ENCODE data around the gene MRTFA.
"Not testable (repeated sequence)": the region's sequence is repeated elsewhere in the genome, so short reads cannot be mapped to it uniquely, and the experiment has no call there.

Gene MRTFA

DNA sequence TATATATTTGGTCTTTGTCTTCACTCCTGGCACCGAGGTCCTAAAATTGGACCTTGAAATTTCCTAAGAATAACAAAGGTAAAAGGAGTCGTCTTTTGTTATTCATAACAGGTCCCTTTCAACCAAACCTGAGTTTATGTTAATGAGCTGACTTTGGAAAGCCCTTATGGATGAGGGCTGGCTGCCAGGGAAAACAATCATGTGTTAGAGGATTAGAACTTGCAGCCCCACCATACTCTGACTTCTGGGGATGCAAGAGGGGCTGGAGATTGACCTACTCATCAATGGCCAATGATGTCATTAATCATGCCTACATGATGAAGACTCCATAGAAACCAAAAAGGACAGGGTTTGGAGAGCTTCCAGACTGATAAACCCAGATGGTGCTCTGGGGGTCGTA lies 118.9 kb downstream of the MRTFA start:
- no peaks in the 10 kb centered on the region for H3K9me3 Mint-ChIP-seq

DNA sequence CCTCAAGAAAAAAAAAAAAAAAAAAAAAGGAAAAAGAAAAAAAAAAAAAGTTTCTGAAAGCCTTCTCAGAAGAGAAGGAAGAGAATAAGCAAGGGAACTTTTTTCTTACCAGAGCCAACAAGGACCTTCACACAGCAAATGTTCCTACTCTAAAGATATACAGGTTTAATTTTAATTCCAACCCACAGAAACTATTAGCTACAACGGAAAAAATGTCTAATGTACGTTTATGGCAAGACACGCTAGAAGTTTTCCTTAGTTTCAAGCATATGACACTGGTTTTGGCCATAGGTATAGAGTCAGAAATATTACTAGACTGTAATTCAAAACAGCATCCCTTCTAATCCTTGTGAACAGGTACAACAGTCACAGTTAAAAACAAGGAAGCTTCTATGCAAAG lies 120.1 kb downstream of the MRTFA start:
- no peak overlapping the region for H3K27ac Mint-ChIP-seq
- no peaks in the 10 kb centered on the region for H3K27me3 Mint-ChIP-seq (ENCODE audit: low read depth)

More for the DNA sequence above, 118.9 kb downstream of the MRTFA start:
- no peak overlapping the region for H3K27ac Mint-ChIP-seq
- no peak for DNase-seq (ENCODE audit: low spot score)
- H3K27me3 Mint-ChIP-seq (ENCODE audit: low read depth) = no peaks in the 10 kb centered on the region
- H3K36me3 Mint-ChIP-seq (ENCODE audit: low read depth) = peaks cover 24% of the 10 kb centered on the region
- H3K4me1 Mint-ChIP-seq (ENCODE audit: low read depth) = peaks cover 18% of the 10 kb centered on the region
- no peak overlapping the region for H3K4me3 Mint-ChIP-seq

DNA sequence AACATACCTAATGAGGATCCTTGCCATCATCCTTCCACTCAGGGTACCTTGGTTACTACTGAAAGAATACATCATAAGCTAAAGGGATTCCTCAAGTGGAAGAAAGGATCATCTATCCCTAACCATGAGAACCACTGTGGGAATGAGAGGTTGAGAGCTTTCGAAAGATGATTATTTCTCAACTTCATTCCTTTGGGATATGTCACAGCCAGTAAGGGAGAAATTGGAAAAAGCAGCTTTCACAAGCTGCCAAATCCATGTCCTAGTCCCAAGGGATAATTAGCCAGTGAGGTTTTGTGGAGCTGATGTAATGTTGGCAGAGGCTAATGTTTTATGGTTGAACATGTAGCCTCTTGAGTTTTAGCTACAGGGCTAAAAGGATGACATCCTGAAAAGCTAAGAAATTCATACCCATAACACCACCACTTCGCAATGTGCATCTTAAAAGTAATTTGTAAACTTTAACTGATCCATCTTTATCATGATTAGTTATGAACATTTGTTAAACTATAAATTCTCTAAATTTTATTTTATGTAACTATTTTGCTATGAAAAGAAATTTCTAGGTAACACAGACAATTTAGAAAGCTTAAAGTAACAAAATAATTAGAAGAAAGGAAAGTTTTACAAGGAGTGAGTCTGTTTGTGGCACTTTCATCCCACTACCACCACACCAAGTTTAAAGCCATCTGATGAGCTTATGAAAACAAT lies 123.9 kb downstream of the MRTFA start:
- Mint-ChIP-seq H3K27me3 (ENCODE audit: low read depth) (no peaks in the 10 kb centered on the region), H3K36me3 (ENCODE audit: low read depth) (peaks cover 8% of the 10 kb centered on the region), H3K27ac (no peak overlapping the region), H3K4me1 (ENCODE audit: low read depth) (peaks cover 2% of the 10 kb centered on the region), H3K4me3 (no peak overlapping the region), H3K9me3 (no peaks in the 10 kb centered on the region)
- no peak for DNase-seq (ENCODE audit: low spot score)

More for the DNA sequence above, 120.1 kb downstream of the MRTFA start:
- Mint-ChIP-seq H3K4me1 (ENCODE audit: low read depth) (peaks cover 18% of the 10 kb centered on the region), H3K4me3 (no peak overlapping the region), H3K36me3 (ENCODE audit: low read depth) (peaks cover 21% of the 10 kb centered on the region), H3K9me3 (no peaks in the 10 kb centered on the region)
- no peak for DNase-seq (ENCODE audit: low spot score)

GRCh38 chr22:40511604-40512003 lies 124.9 kb downstream of the MRTFA start:
- no peaks in the 10 kb centered on the region for H3K9me3 Mint-ChIP-seq
- H3K4me1 Mint-ChIP-seq (ENCODE audit: low read depth) = peaks cover 2% of the 10 kb centered on the region
- no peaks in the 10 kb centered on the region for H3K27me3 Mint-ChIP-seq (ENCODE audit: low read depth)
- H3K27ac Mint-ChIP-seq = no peak overlapping the region
- H3K36me3 Mint-ChIP-seq (ENCODE audit: low read depth) = peaks cover 5% of the 10 kb centered on the region
- DNase-seq (ENCODE audit: low spot score) = no peak
- no peak overlapping the region for H3K4me3 Mint-ChIP-seq

- Mint-ChIP-seq H3K4me1 (ENCODE audit: low read depth) (peaks cover 2% of the 10 kb centered on the region), H3K36me3 (ENCODE audit: low read depth) (peaks cover 5% of the 10 kb centered on the region), H3K4me3 (no peak overlapping the region), H3K27ac (no peak overlapping the region), H3K27me3 (ENCODE audit: low read depth) (no peaks in the 10 kb centered on the region), H3K9me3 (no peaks in the 10 kb centered on the region)
- DNase-seq (ENCODE audit: low spot score) = no peak
These were observed 125.7 kb downstream of the MRTFA start for GRCh38 chr22:40510631-40511364.

DNA sequence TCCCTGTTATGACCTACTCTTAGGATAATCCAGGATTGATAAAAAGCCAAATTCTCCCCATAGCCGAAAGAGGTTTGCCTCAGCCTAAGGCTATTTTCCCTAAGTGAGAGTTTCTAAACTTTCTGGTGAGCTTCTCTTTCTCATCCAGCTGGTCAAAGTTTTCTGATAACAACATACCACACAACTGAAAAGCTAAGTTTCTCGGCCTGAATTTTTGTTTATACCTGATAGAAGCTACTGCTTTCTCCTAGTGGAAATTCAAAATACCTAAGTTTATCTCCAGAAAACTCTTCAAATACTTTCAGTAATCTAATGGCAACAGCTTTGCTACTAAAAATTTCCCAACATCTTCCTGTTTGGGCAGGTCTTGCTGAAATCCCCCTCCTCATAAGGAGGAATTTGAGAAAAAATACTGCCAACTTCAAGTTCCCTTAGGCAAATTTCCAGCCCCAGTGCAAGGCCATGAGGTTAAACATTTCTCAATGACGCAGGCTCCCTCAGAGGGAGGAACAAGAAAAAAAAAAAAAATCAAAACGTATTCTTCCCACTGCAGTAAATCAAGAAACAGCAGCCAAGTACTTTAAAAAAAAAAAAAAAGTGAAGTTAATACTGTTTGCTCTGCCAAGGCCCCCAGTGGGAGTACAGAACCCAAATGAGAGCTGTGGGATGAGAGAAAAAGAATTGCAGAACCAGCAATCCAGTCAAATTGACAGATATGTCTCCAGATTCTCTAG lies 127.0 kb downstream of the MRTFA start:
- DNase-seq (ENCODE audit: low spot score) = no peak
- H3K4me3 Mint-ChIP-seq = no peak overlapping the region
- H3K36me3 Mint-ChIP-seq (ENCODE audit: low read depth) = no peaks in the 10 kb centered on the region
- peaks cover 2% of the 10 kb centered on the region for H3K4me1 Mint-ChIP-seq (ENCODE audit: low read depth)
- H3K9me3 Mint-ChIP-seq = no peaks in the 10 kb centered on the region
- no peaks in the 10 kb centered on the region for H3K27me3 Mint-ChIP-seq (ENCODE audit: low read depth)
- H3K27ac Mint-ChIP-seq = no peak overlapping the region

DNA sequence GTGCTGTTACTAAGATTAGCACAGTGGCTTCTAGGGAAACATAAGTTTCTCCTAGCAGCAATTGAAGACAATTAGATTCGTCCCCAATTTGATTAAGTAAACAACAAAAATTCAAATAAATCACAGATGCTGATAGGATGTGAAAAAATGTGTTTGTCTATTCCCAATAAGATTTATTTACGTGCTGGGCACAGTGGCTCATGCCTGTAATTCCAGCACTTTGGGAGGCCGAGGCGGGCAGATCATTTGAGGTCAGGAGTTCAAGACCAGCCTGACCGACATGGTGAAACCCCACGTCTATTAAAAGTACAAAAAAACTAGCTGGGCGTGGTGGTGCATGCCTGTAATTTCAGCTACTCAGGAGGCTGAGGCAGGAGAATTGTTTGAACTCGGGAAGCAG lies 128.5 kb downstream of the MRTFA start:
- not testable (repeated sequence) for H3K4me3 Mint-ChIP-seq; H3K27ac Mint-ChIP-seq; DNase-seq (ENCODE audit: low spot score); H3K4me1 Mint-ChIP-seq (ENCODE audit: low read depth); H3K27me3 Mint-ChIP-seq (ENCODE audit: low read depth); H3K36me3 Mint-ChIP-seq (ENCODE audit: low read depth); H3K9me3 Mint-ChIP-seq

- Mint-ChIP-seq H3K36me3 (ENCODE audit: low read depth) (peaks cover 5% of the 10 kb centered on the region), H3K4me3 (no peak overlapping the region), H3K27ac (no peak overlapping the region), H3K4me1 (ENCODE audit: low read depth) (peaks cover 6% of the 10 kb centered on the region), H3K27me3 (ENCODE audit: low read depth) (no peaks in the 10 kb centered on the region), H3K9me3 (no peaks in the 10 kb centered on the region)
- DNase-seq (ENCODE audit: low spot score) = no peak
These were observed 129.0 kb downstream of the MRTFA start for GRCh38 chr22:40507491-40507890.

GRCh38 chr22:40506762-40507161 lies 129.8 kb downstream of the MRTFA start:
- H3K4me3 Mint-ChIP-seq = no peak overlapping the region
- H3K27ac Mint-ChIP-seq = no peak overlapping the region
- no peaks in the 10 kb centered on the region for H3K27me3 Mint-ChIP-seq (ENCODE audit: low read depth)
- H3K36me3 Mint-ChIP-seq (ENCODE audit: low read depth) = peaks cover 5% of the 10 kb centered on the region
- DNase-seq (ENCODE audit: low spot score) = no peak
- H3K9me3 Mint-ChIP-seq = no peaks in the 10 kb centered on the region
- H3K4me1 Mint-ChIP-seq (ENCODE audit: low read depth) = peaks cover 6% of the 10 kb centered on the region

- Mint-ChIP-seq H3K4me1 (ENCODE audit: low read depth) (peaks cover 7% of the 10 kb centered on the region), H3K27ac (no peak overlapping the region), H3K4me3 (no peak overlapping the region), H3K9me3 (no peaks in the 10 kb centered on the region), H3K27me3 (ENCODE audit: low read depth) (no peaks in the 10 kb centered on the region), H3K36me3 (ENCODE audit: low read depth) (peaks cover 5% of the 10 kb centered on the region)
- no peak for DNase-seq (ENCODE audit: low spot score)
These were observed 132.0 kb downstream of the MRTFA start for GRCh38 chr22:40504285-40505249.

DNA sequence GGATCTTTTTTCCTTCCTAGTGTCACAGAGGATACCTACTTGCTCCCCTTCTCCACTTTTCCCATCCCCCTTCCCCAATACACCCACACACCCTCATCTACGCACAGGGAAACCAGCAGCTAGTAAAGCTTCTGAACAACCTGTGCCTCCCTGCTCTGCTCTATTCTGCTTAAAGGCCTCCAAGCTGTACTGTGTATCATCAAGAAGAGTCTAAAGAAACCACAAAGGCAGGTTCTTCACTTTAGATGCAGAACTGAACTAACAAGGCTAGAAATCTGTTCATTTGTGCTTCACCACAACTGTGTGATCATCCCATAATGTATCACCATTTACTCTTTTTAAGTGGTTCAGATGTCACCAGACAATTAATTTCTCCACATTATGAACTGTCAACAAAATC lies 133.6 kb downstream of the MRTFA start:
- Mint-ChIP-seq H3K27ac (no peak overlapping the region), H3K9me3 (no peaks in the 10 kb centered on the region)

DNA sequence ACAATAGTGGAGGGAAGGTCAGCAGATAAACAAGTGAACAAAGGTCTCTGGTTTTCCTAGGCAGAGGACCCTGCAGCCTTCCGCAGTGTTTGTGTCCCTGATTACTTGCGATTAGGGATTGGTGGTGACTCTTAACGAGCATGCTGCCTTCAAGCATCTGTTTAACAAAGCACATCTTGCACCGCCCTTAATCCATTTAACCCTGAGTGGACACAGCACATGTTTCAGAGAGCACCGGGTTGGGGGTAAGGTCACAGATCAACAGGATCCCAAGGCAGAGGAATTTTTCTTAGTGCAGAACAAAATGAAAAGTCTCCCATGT lies 136.1 kb downstream of the MRTFA start:
- not testable (repeated sequence) for DNase-seq (ENCODE audit: low spot score)

More for the DNA sequence above, 133.6 kb downstream of the MRTFA start:
- Mint-ChIP-seq H3K36me3 (ENCODE audit: low read depth) (peaks cover 5% of the 10 kb centered on the region), H3K27me3 (ENCODE audit: low read depth) (no peaks in the 10 kb centered on the region), H3K4me3 (no peak overlapping the region), H3K4me1 (ENCODE audit: low read depth) (peaks cover 15% of the 10 kb centered on the region)
- DNase-seq (ENCODE audit: low spot score) = no peak

GRCh38 chr22:40499209-40499623 lies 137.3 kb downstream of the MRTFA start:
- H3K4me1 Mint-ChIP-seq (ENCODE audit: low read depth) = peaks cover 20% of the 10 kb centered on the region
- no peak overlapping the region for H3K4me3 Mint-ChIP-seq
- H3K27ac Mint-ChIP-seq = peak overlapping the region; percentile 53
- no peaks in the 10 kb centered on the region for H3K9me3 Mint-ChIP-seq
- DNase-seq (ENCODE audit: low spot score) = peak; percentile 38
- no peaks in the 10 kb centered on the region for H3K27me3 Mint-ChIP-seq (ENCODE audit: low read depth)
- peaks cover 9% of the 10 kb centered on the region for H3K36me3 Mint-ChIP-seq (ENCODE audit: low read depth)

More for the DNA sequence above, 136.1 kb downstream of the MRTFA start:
- peaks cover 20% of the 10 kb centered on the region for H3K4me1 Mint-ChIP-seq (ENCODE audit: low read depth)
- H3K9me3 Mint-ChIP-seq; H3K27me3 Mint-ChIP-seq (ENCODE audit: low read depth); H3K4me3 Mint-ChIP-seq; H3K27ac Mint-ChIP-seq; H3K36me3 Mint-ChIP-seq (ENCODE audit: low read depth): not testable (repeated sequence)

All from T-helper 2 cell treated with Interferon-gamma antibody and Interleukin-4, amounts not matched to agents 5 μg/mL and 100 μg/mL, for 36 hours (primary cell).